Measurements from ENCODE around the gene XRRA1. TPM values are rescaled to one million over a fixed set of nuclear protein-coding genes. Genes with fewer than 3 reads are reported as not detected.
"Not testable (repeated sequence)": the region's sequence is repeated elsewhere in the genome, so short reads cannot be mapped to it uniquely, and the experiment has no call there.

XRRA1 gene
- total RNA-seq, 1 experiment from 2014 or later, result 11.9 TPM

DNA sequence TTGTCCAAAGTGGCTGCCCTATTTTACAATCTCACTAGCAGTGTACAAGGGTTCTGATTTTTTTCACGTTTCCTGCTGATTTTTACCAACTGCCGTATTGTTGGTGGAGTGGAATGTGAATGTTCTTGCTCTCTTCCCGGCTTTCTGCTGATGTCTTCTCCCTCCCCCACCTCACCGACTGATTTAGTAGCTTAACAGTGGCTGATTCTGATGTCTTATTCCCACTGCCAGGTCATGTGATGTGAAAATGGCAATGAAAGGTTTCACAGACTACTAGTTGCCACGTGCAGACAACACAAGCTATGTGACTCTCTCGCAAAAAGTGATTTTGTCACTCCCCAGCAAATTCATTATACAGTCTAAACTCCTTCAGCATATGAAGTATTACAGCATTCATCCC is 22.5 kb upstream of the XRRA1 start:
- peaks cover 9% of the 10 kb centered on the region; the same call in 1 of the 2 replicates for H3K4me1 ChIP-seq
- H3K27me3 Mint-ChIP-seq (ENCODE audit: insufficient read depth, unreplicated experiment), result no peaks in the 10 kb centered on the region
- H3K4me1 Mint-ChIP-seq (ENCODE audit: low read depth, unreplicated experiment), result no peaks in the 10 kb centered on the region
- intact Hi-C loops (cut with micrococcal nuclease; ENCODE audit: unreplicated experiment), result no loop called here
- no peak overlapping the region for H3K4me3 Mint-ChIP-seq (ENCODE audit: unreplicated experiment)
- peaks cover 1% of the 10 kb centered on the region for H3K36me3 ChIP-seq (ENCODE audit: control insufficient read depth, insufficient read depth, low read length)
- H3K36me3 Mint-ChIP-seq (ENCODE audit: insufficient read depth, unreplicated experiment), result peaks cover 65% of the 10 kb centered on the region
- ChIA-PET CTCF (no interaction called here), POLR2A (no interaction called here)
- no peaks in the 10 kb centered on the region for H3K9me3 Mint-ChIP-seq (ENCODE audit: unreplicated experiment)
- TF ChIP-seq, protein P1, sequence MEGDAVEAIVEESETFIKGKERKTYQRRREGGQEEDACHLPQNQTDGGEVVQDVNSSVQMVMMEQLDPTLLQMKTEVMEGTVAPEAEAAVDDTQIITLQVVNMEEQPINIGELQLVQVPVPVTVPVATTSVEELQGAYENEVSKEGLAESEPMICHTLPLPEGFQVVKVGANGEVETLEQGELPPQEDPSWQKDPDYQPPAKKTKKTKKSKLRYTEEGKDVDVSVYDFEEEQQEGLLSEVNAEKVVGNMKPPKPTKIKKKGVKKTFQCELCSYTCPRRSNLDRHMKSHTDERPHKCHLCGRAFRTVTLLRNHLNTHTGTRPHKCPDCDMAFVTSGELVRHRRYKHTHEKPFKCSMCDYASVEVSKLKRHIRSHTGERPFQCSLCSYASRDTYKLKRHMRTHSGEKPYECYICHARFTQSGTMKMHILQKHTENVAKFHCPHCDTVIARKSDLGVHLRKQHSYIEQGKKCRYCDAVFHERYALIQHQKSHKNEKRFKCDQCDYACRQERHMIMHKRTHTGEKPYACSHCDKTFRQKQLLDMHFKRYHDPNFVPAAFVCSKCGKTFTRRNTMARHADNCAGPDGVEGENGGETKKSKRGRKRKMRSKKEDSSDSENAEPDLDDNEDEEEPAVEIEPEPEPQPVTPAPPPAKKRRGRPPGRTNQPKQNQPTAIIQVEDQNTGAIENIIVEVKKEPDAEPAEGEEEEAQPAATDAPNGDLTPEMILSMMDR (IDR thresholded peaks at IDR 0.05; ENCODE audit: insufficient read depth in 1 of 2, low read depth in 1 of 2, low read length in 1 of 2, severe bottlenecking in 1 of 2, unreplicated experiment in 1 of 2), result no peak
- H3K27me3 ChIP-seq (replicated peaks; ENCODE audit: control insufficient read depth, insufficient read depth, low read length), result no peaks in the 10 kb centered on the region
- no peak overlapping the region for H3K4me3 ChIP-seq (ENCODE audit: low read depth, low read length)
- no peak overlapping the region for H3K27ac Mint-ChIP-seq (ENCODE audit: unreplicated experiment)
- no peak for DNase-seq
- H3K9me3 ChIP-seq, result no peaks in the 10 kb centered on the region
- BruUV-seq (replicated peaks), result no TSS peak

DNA sequence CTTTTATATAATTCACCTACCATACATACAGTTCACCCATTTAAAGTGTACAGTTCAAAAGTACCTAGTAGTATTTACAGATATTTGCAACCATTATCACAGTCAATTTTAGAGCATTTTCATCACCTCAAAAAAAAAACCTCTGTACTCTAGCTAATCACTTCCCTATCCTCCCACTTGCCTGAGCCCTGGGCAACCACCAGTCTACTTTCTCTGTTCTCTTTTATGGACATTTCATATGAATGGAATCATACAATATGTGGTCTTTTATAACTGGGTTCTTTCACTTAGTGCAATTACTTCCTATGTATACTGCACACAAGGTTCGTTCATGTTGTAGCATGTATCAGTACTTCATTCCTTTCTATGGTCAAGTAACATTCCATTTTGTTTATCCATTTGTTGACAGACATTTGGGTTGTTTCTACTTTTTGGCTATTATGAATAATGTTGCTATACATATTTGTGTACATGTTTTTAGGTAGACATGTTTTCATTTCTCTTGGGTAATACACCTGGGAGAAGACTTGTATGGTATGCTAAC is 22.0 kb upstream of the XRRA1 start:
- Mint-ChIP-seq H3K9me3 (ENCODE audit: unreplicated experiment) (no peaks in the 10 kb centered on the region), H3K4me1 (ENCODE audit: low read depth, unreplicated experiment) (no peaks in the 10 kb centered on the region), H3K36me3 (ENCODE audit: insufficient read depth, unreplicated experiment) (peaks cover 66% of the 10 kb centered on the region), H3K27ac (ENCODE audit: unreplicated experiment) (no peak overlapping the region), H3K4me3 (ENCODE audit: unreplicated experiment) (no peak overlapping the region), H3K27me3 (ENCODE audit: insufficient read depth, unreplicated experiment) (no peaks in the 10 kb centered on the region)
- BruUV-seq (replicated peaks), result no TSS peak
- TF ChIP-seq, protein P1 (IDR thresholded peaks at IDR 0.05; ENCODE audit: insufficient read depth in 1 of 2, low read depth in 1 of 2, low read length in 1 of 2, severe bottlenecking in 1 of 2, unreplicated experiment in 1 of 2), result no peak
- CTCF ChIA-PET, result no interaction called here
- intact Hi-C loops (cut with micrococcal nuclease; ENCODE audit: unreplicated experiment), result no loop called here
- DNase-seq, result no peak
- Histone ChIP-seq H3K9me3 (no peaks in the 10 kb centered on the region), H3K27me3 (replicated peaks; ENCODE audit: control insufficient read depth, insufficient read depth, low read length) (no peaks in the 10 kb centered on the region), H3K36me3 (ENCODE audit: control insufficient read depth, insufficient read depth, low read length) (peaks cover 1% of the 10 kb centered on the region), H3K4me3 (ENCODE audit: low read depth, low read length) (no peak overlapping the region), H3K4me1 (peaks cover 9% of the 10 kb centered on the region; the same call in 1 of the 2 replicates)
- POLR2A ChIA-PET, result no interaction called here

DNA sequence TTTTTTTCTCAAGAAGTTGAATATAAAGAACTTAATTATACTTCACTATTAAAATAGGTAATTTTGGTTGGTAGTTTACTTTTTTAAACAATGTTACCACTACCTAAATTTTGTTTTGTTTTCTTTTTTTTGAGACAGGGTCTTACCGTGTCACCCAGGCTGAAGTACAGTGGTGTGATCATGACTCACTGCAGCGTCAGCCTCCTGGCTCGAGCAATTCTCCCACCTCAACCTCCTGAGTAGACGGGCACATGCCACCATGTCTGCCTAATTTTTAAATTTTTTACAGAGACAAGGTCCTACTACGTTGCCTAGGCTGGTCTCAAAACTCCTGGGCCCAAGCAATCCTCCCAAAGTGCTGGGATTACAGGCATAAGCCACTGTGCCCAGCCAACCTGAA is 17.8 kb upstream of the XRRA1 start:
- H3K4me1 Mint-ChIP-seq (ENCODE audit: low read depth, unreplicated experiment), result peaks cover 14% of the 10 kb centered on the region
- Histone ChIP-seq H3K36me3 (ENCODE audit: control insufficient read depth, insufficient read depth, low read length) (no peaks in the 10 kb centered on the region; the same call in 1 of the 2 replicates), H3K4me1 (peaks cover 30% of the 10 kb centered on the region)

DNA sequence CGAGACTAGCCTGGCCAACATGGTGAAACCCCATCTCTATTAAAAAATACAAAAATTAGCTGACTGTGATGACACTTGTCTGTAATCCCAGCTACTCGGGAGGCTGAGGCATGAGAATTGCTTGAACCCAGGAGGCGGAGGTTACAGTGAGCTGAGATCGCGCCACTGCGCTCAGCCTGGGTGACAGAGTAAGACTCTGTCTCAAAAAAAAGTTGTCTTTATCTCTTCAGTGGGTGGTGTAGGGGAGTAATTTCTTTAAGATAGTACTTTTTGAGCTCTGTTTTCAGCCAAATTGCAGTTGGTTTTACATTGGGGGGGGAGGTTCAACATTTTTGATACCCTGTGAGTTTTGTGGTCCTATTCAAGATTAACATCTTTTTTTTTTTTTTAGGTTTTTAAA is 11.2 kb upstream of the XRRA1 start:
- BruUV-seq (replicated peaks); DNase-seq: not testable (repeated sequence)
- CTCF ChIA-PET, result interaction anchor here (0.6 kb wide), 1 partner anchor 430 kb away, joined by 3 read pairs; no protein-coding TSS in a partner anchor

More for the DNA sequence above, 17.8 kb upstream of the XRRA1 start:
- Mint-ChIP-seq H3K36me3 (ENCODE audit: insufficient read depth, unreplicated experiment) (peaks cover 67% of the 10 kb centered on the region), H3K27ac (ENCODE audit: unreplicated experiment) (no peak overlapping the region), H3K9me3 (ENCODE audit: unreplicated experiment) (no peaks in the 10 kb centered on the region), H3K4me3 (ENCODE audit: unreplicated experiment) (no peak overlapping the region), H3K27me3 (ENCODE audit: insufficient read depth, unreplicated experiment) (no peaks in the 10 kb centered on the region)
- intact Hi-C loops (cut with micrococcal nuclease; ENCODE audit: unreplicated experiment), result no loop called here
- POLR2A ChIA-PET, result no interaction called here
- CTCF ChIA-PET, result no interaction called here
- H3K27me3 ChIP-seq (replicated peaks; ENCODE audit: control insufficient read depth, insufficient read depth, low read length), result no peaks in the 10 kb centered on the region
- BruUV-seq (replicated peaks), result no TSS peak
- TF ChIP-seq, protein P1 (IDR thresholded peaks at IDR 0.05; ENCODE audit: insufficient read depth in 1 of 2, low read depth in 1 of 2, low read length in 1 of 2, severe bottlenecking in 1 of 2, unreplicated experiment in 1 of 2), result no peak
- no peaks in the 10 kb centered on the region for H3K9me3 ChIP-seq
- DNase-seq, result no peak
- no peak overlapping the region for H3K4me3 ChIP-seq (ENCODE audit: low read depth, low read length)

More for the DNA sequence above, 11.2 kb upstream of the XRRA1 start:
- intact Hi-C loops (cut with micrococcal nuclease; ENCODE audit: unreplicated experiment); H3K36me3 ChIP-seq (ENCODE audit: control insufficient read depth, insufficient read depth, low read length); H3K9me3 Mint-ChIP-seq (ENCODE audit: unreplicated experiment); POLR2A ChIA-PET; H3K4me3 Mint-ChIP-seq (ENCODE audit: unreplicated experiment); H3K27me3 Mint-ChIP-seq (ENCODE audit: insufficient read depth, unreplicated experiment); H3K27me3 ChIP-seq (replicated peaks; ENCODE audit: control insufficient read depth, insufficient read depth, low read length); H3K4me3 ChIP-seq (ENCODE audit: low read depth, low read length); H3K27ac Mint-ChIP-seq (ENCODE audit: unreplicated experiment); H3K9me3 ChIP-seq: not testable (repeated sequence)
- Mint-ChIP-seq H3K36me3 (ENCODE audit: insufficient read depth, unreplicated experiment) (peaks cover 25% of the 10 kb centered on the region), H3K4me1 (ENCODE audit: low read depth, unreplicated experiment) (peaks cover 24% of the 10 kb centered on the region)
- H3K4me1 ChIP-seq, result peaks cover 20% of the 10 kb centered on the region
